HG02642 (cell line): ENCODE measurements around the gene TELO2.

Source experiments
- ATAC-seq: cut with Tn5 transposase; IDR thresholded peaks from one replicate; pipeline ENCODE4 v1.9.1; 2021; ENCODE audit warnings: mild to moderate bottlenecking; ENCODE audit not compliant: unreplicated experiment, poor library complexity

The TELO2 gene

GRCh38 chr16:1495889-1496262 is 2.7 kb downstream of the TELO2 start:
- ATAC-seq = no peak

GRCh38 chr16:1496464-1496863 is 3.3 kb downstream of the TELO2 start:
- no peak for ATAC-seq

GRCh38 chr16:1497014-1497598 is 3.9 kb downstream of the TELO2 start:
- no peak for ATAC-seq

GRCh38 chr16:1498899-1499676 is 5.9 kb downstream of the TELO2 start:
- ATAC-seq = no peak

GRCh38 chr16:1499756-1500464 is 6.8 kb downstream of the TELO2 start:
- no peak for ATAC-seq

- no peak for ATAC-seq
These were observed 7.4 kb downstream of the TELO2 start for GRCh38 chr16:1500465-1501150.

- ATAC-seq = no peak
These were observed 8.5 kb downstream of the TELO2 start for GRCh38 chr16:1501630-1502029.

- ATAC-seq = no peak
These were observed 9.2 kb downstream of the TELO2 start for GRCh38 chr16:1502092-1503004.

- ATAC-seq = no peak
These were observed 10.2 kb downstream of the TELO2 start for GRCh38 chr16:1503110-1503955.

- ATAC-seq = no peak
These were observed 12.1 kb downstream of the TELO2 start for GRCh38 chr16:1505073-1505844.

- ATAC-seq = no peak
These were observed 12.8 kb downstream of the TELO2 start for GRCh38 chr16:1505912-1506311.

GRCh38 chr16:1506494-1507213 is 13.5 kb downstream of the TELO2 start:
- no peak for ATAC-seq

- no peak for ATAC-seq
These were observed 15.5 kb downstream of the TELO2 start for GRCh38 chr16:1508494-1509187.

GRCh38 chr16:1509307-1510221 is 16.4 kb downstream of the TELO2 start:
- ATAC-seq = no peak

GRCh38 chr16:1510272-1510671 is 17.1 kb downstream of the TELO2 start:
- no peak for ATAC-seq

GRCh38 chr16:1510941-1511351 is 17.8 kb downstream of the TELO2 start:
- no peak for ATAC-seq
